ENCODE measurements around the gene HIGD1C. TPM values are rescaled to one million over a fixed set of nuclear protein-coding genes. Genes with fewer than 3 reads are reported as not detected.

Gene HIGD1C
- total RNA-seq, 2 donors from 2014 or later = not detected

DNA sequence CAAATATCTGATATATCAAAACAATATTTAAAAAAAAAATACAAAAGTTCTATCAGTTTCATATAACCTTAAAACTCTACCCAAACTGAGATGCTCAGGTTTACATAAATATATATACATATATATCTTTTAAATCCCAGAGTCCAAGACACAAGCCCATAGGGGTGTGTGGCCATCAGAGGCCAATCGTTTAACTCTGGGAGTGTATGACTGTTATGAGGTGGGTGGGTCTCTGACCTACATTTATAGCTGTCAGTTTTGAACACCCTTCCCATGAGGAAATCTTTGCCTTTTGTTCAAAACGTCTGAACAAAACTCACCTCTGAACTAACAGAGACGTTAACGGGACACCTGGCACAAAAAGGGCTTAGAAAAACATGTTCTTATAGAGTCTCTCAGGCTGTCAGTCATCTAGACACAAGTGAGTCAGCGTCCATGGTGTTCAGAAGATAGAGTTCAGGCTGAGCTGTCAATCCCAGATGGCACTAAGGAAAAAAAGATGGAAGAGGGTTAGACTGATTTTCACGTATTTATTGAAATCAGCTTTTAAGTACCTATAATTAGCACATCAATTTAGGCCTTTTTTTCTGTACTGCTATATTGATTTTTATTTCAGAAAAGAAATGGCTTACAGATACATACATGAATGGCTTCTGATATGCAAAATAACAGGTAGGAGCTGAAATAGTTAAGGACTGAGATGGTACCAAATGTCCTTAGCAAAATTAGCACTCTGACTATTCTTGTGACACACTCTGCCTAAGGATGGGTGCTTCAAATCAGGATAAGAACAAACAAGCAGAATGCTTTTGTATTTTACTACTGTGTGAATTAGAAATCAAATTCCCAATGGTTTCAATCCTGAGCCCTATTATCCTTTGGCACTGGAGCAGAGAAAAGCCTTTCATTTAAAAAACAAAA lies 29.2 kb downstream of the HIGD1C start:
- no peaks in the 10 kb centered on the region for H3K9me3 ChIP-seq
- H3K27me3 ChIP-seq (replicated peaks; ENCODE audit: insufficient read depth) = no peaks in the 10 kb centered on the region
- 65% methylated on average over 6 of the region's 6 CpGs for WGBS
- no peaks in the 10 kb centered on the region for H3K36me3 ChIP-seq
- no peak overlapping the region for H3K27ac ChIP-seq
- H3K4me3 ChIP-seq = no peak overlapping the region
- H3K4me1 ChIP-seq (replicated peaks) = no peaks in the 10 kb centered on the region
- no peak for DNase-seq (ENCODE audit: low spot score)
- intact Hi-C loops (cut with DNase I) = no loop called here
- TF ChIP-seq POLR2A (IDR thresholded peaks at IDR 0.05) (no peak), POLR2AphosphoS5 (IDR thresholded peaks at IDR 0.05) (no peak)
- TF ChIP-seq, protein P1, sequence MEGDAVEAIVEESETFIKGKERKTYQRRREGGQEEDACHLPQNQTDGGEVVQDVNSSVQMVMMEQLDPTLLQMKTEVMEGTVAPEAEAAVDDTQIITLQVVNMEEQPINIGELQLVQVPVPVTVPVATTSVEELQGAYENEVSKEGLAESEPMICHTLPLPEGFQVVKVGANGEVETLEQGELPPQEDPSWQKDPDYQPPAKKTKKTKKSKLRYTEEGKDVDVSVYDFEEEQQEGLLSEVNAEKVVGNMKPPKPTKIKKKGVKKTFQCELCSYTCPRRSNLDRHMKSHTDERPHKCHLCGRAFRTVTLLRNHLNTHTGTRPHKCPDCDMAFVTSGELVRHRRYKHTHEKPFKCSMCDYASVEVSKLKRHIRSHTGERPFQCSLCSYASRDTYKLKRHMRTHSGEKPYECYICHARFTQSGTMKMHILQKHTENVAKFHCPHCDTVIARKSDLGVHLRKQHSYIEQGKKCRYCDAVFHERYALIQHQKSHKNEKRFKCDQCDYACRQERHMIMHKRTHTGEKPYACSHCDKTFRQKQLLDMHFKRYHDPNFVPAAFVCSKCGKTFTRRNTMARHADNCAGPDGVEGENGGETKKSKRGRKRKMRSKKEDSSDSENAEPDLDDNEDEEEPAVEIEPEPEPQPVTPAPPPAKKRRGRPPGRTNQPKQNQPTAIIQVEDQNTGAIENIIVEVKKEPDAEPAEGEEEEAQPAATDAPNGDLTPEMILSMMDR (IDR thresholded peaks at IDR 0.05) = no peak

DNA sequence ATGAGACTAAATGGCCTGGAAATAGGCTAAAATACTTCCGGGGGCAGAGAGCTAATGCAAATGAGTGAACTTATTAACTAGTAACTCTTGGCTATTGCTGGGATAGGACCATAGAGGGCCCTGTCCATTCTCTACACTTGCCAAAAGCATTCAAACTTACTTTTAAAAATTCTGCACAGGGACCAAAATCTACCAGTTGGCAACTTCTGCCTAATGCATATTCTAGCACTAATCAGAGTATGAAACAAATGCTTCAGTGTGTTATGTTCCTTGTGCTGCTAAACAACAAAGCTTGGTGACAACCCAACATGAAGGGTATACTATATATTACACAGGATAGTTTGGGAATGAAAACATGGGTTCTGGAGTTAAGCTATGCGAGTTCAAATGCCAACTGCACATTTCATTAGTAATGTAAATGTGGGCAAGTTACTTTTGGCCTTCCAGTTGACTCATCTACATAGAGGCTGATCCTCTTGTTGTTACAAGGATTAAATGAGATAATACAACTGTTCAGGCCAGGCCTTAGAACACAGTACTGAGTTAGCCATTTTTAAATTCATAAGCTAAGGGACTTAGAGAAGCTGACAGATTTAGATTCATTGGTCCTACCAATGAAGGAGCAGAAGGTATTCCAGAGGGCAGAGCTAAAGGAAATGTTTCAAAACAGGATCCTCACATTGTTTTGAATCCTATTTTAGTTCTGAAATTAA lies 32.4 kb downstream of the HIGD1C start:
- Histone ChIP-seq H3K9me3 (no peaks in the 10 kb centered on the region), H3K27me3 (replicated peaks; ENCODE audit: insufficient read depth) (no peaks in the 10 kb centered on the region), H3K27ac (peak overlapping the region; percentile 54 to 58), H3K4me3 (no peak overlapping the region), H3K4me1 (replicated peaks) (no peaks in the 10 kb centered on the region), H3K36me3 (peaks cover 0 to 2% of the 10 kb centered on the region in 2 donors)
- TF ChIP-seq POLR2A (IDR thresholded peaks at IDR 0.05) = no peak
- 43% methylated on average over 2 of the region's 2 CpGs for WGBS
- DNase-seq (ENCODE audit: low spot score) = no peak
- intact Hi-C loops (cut with DNase I) = loop anchor here (1.0 to 5.0 kb wide), 4 partner anchors 57 to 477 kb away; a partner anchor contains a TSS

DNA sequence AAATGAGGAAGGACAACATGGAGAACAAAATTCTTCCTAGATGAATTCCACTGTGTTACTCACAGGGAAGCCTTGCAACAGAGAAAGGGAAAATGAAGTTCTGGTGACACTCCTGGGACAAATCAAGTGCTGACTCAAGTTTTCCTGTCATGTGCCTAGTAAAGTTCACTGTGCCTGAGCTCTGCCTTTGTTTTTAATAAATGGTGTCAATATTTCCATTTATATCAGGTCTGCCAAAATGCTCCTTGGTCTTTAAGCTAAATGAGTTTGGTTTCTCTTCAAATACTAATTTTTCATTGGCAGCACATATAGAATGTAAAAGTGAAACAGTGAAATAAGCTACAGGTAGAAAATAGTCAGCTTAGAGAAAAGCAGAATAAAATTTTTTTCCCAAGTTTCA lies 33.0 kb downstream of the HIGD1C start:
- H3K36me3 ChIP-seq = peaks cover 0 to 2% of the 10 kb centered on the region in 2 donors
- no peaks in the 10 kb centered on the region for H3K9me3 ChIP-seq
- H3K4me1 ChIP-seq (replicated peaks) = no peaks in the 10 kb centered on the region
- H3K27me3 ChIP-seq (replicated peaks; ENCODE audit: insufficient read depth) = no peaks in the 10 kb centered on the region
- H3K4me3 ChIP-seq = no peak overlapping the region
- TF ChIP-seq, protein P1 (IDR thresholded peaks at IDR 0.05) = no peak
- TF ChIP-seq POLR2AphosphoS5 (IDR thresholded peaks at IDR 0.05) = peak; percentile 83
- DNase-seq (ENCODE audit: low spot score) = peak; percentile 26
- intact Hi-C loops (cut with DNase I) = loop anchor here (1.0 to 5.0 kb wide), 4 partner anchors 58 to 478 kb away; a partner anchor contains a TSS
- peak overlapping the region; percentile 54 to 58 for H3K27ac ChIP-seq

DNA sequence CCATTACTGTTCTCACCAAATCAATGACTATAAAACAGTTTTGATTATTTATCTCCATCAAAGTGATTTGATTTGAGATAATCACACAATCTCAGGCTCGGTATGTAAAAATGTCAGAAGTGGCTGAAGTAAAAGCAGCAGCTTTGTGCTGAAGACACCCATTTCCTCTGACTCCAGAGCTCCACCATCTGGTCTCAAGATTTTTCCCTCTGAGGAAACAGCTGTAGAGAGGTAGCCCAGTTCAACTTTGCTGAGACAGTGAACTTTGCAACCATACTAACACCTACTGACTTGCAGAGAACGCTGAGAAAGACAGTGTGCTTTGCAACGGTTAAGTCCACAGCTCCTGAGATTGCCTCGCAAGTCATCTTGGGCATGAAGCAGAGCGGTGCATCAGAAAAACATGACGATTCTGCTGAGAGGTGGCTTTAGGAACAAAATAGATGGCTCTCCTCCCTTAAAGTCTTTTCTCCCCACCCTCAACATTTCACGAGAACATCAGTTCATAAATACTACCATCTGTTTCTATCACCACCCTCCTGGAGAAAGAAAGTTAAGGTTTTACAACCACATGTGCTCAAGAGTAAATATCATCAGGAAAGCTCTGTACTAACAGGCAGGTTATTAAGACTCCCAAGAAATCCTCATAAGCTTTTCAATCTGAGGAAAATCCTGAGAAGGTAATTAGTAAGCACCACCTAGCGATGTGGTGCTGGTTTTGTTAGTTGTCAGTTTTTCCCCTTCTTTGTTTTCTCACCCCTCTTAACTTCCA lies 34.8 kb downstream of the HIGD1C start:
- peak; percentile 54 for DNase-seq (ENCODE audit: low spot score)
- Histone ChIP-seq H3K4me3 (no peak overlapping the region), H3K4me1 (replicated peaks) (no peaks in the 10 kb centered on the region), H3K27ac (peak overlapping the region in 1 of 2 donors; percentile 54), H3K9me3 (no peaks in the 10 kb centered on the region), H3K27me3 (replicated peaks; ENCODE audit: insufficient read depth) (no peaks in the 10 kb centered on the region), H3K36me3 (peaks cover 2 to 7% of the 10 kb centered on the region in 2 donors)
- TF ChIP-seq, protein P1 (IDR thresholded peaks at IDR 0.05) = peak in 2 of 4 experiments; percentile 52 to 60
- TF ChIP-seq POLR2A (IDR thresholded peaks at IDR 0.05) = no peak
- peak; percentile 42 for TF ChIP-seq POLR2AphosphoS5 (IDR thresholded peaks at IDR 0.05)
- intact Hi-C loops (cut with DNase I) = loop anchor here (5.0 kb wide), 3 partner anchors 60 to 480 kb away; a partner anchor contains a TSS
- 36% methylated on average over 8 of the region's 8 CpGs for WGBS

DNA sequence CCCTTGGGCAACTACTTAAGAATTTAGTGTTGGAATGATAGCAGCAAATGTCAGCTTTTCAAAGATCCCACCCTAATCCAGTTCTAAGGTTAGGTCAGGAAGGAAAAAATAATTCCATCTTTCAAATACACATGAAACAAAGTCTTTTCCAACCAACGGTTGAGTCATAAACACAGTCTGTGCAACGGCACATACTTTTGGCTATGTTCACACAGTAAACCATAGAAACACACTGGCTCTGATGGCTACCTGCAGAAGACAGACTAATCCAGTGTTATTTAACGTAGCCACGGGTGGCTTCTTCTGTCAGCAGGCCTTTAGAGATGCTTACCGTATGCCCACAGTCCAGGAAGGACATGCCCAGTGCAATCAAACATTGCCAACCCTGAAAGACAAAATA lies 35.7 kb downstream of the HIGD1C start:
- H3K9me3 ChIP-seq = no peaks in the 10 kb centered on the region
- no peak for DNase-seq (ENCODE audit: low spot score)
- no peaks in the 10 kb centered on the region for H3K27me3 ChIP-seq (replicated peaks; ENCODE audit: insufficient read depth)
- no peak overlapping the region for H3K27ac ChIP-seq
- TF ChIP-seq POLR2AphosphoS5 (IDR thresholded peaks at IDR 0.05) (no peak), POLR2A (IDR thresholded peaks at IDR 0.05) (no peak)
- TF ChIP-seq, protein P1 (IDR thresholded peaks at IDR 0.05) = no peak
- H3K4me1 ChIP-seq (replicated peaks) = no peaks in the 10 kb centered on the region
- peaks cover 2 to 9% of the 10 kb centered on the region in 2 donors for H3K36me3 ChIP-seq
- WGBS = 73% methylated on average over 5 of the region's 5 CpGs
- intact Hi-C loops (cut with DNase I) = loop anchor here (5.0 kb wide), 3 partner anchors 61 to 481 kb away; a partner anchor contains a TSS
- H3K4me3 ChIP-seq = no peak overlapping the region
